Neuronal stem cell (in vitro differentiated cells): ENCODE data around the gene ODAD4.

Source experiments
- DNase-seq: peaks from one replicate; pipeline ENCODE4 v3.0.0-alpha.2; 2013; ENCODE audit warnings: low spot score
- H2AFZ ChIP-seq: one replicate; pipeline ENCODE4 v1.6.1; 2013; ENCODE audit warnings: mild to moderate bottlenecking, low read length, inconsistent platforms
- H2AK5ac ChIP-seq: 2 replicates; pipeline ENCODE4 v1.6.1; 2013; ENCODE audit warnings: low read depth, mild to moderate bottlenecking, inconsistent platforms, low read length, moderate library complexity, mixed read lengths
- H2BK120ac ChIP-seq: 2 replicates; pipeline ENCODE4 v1.6.1; 2013; ENCODE audit warnings: low read depth, mild to moderate bottlenecking, inconsistent platforms, low read length, moderate library complexity, mixed read lengths
- H2BK12ac ChIP-seq: one replicate; pipeline ENCODE4 v1.6.1; 2013; ENCODE audit warnings: low read length, inconsistent platforms
- H2BK15ac ChIP-seq: 2 replicates; pipeline ENCODE4 v1.6.1; 2013; ENCODE audit warnings: mild to moderate bottlenecking, low read length, inconsistent platforms, mixed read lengths
- H2BK5ac ChIP-seq: one replicate; pipeline ENCODE4 v1.6.1; 2013; ENCODE audit warnings: inconsistent platforms, mild to moderate bottlenecking, low read length, moderate library complexity
- H3K14ac ChIP-seq: one replicate; pipeline ENCODE4 v1.6.1; 2013; ENCODE audit warnings: low read length, inconsistent platforms
- H3K18ac ChIP-seq: 2 replicates; pipeline ENCODE4 v1.6.1; 2013; ENCODE audit warnings: low read length, inconsistent platforms
- H3K23ac ChIP-seq: 2 replicates; pipeline ENCODE4 v1.6.1; 2013; ENCODE audit warnings: low read depth, mild to moderate bottlenecking, mixed read lengths, low read length, inconsistent platforms; ENCODE audit not compliant: poor library complexity
- H3K27ac ChIP-seq: replicated peaks from 3 replicates; pipeline ENCODE4 v1.5.1; 2013; ENCODE audit warnings: low read length, inconsistent platforms
- H3K27me3 ChIP-seq, 3 experiments: 2 replicates each; pipeline ENCODE4 v1.6.1; 2013; ENCODE audit warnings: low read length in 3 of 3, mild to moderate bottlenecking in 2 of 3, inconsistent platforms in 1 of 3, low read depth in 1 of 3, mixed read lengths in 1 of 3, moderate library complexity in 1 of 3; ENCODE audit not compliant: control insufficient read depth in 3 of 3, insufficient read depth in 3 of 3
- H3K36me3 ChIP-seq, 2 donors: replicated peaks in 1 of 2; 2 replicates each; pipeline ENCODE4 v1.6.1; 2013; ENCODE audit warnings: low read length in 2 of 2; ENCODE audit not compliant: control insufficient read depth in 2 of 2, insufficient read depth in 2 of 2
- H3K4ac ChIP-seq: 2 replicates; pipeline ENCODE4 v1.6.1; 2013; ENCODE audit warnings: inconsistent platforms, mild to moderate bottlenecking, low read length, moderate library complexity
- H3K4me1 ChIP-seq, 2 donors: 1 replicate in 1 of 2; 2 replicates in 1 of 2; pipeline ENCODE4 v1.6.1; 2013; ENCODE audit warnings: low read length in 2 of 2, low read depth in 1 of 2; ENCODE audit not compliant: control insufficient read depth in 2 of 2, insufficient read depth in 1 of 2
- H3K4me2 ChIP-seq: one replicate; pipeline ENCODE4 v1.6.1; 2013; ENCODE audit warnings: mild to moderate bottlenecking, low read length, inconsistent platforms; ENCODE audit not compliant: insufficient read depth, poor library complexity, severe bottlenecking
- H3K4me3 ChIP-seq, 2 donors: 2 replicates each; pipeline ENCODE4 v1.5.1; 2013; ENCODE audit warnings: low read length in 2 of 2, mild to moderate bottlenecking in 2 of 2, inconsistent platforms in 1 of 2, moderate library complexity in 1 of 2
- H3K79me1 ChIP-seq: one replicate; pipeline ENCODE4 v1.6.1; 2013; ENCODE audit warnings: low read depth, mild to moderate bottlenecking, inconsistent platforms, low read length, moderate library complexity
- H3K9ac ChIP-seq: one replicate; pipeline ENCODE4 v1.6.1; 2013; ENCODE audit warnings: mild to moderate bottlenecking, low read depth, low read length, inconsistent platforms; ENCODE audit not compliant: poor library complexity
- H3K9me3 ChIP-seq, 2 donors: replicated peaks in 1 of 2; 2 replicates each; pipeline versions ENCODE3 to v1.6.1; 2013; ENCODE audit warnings: low read length in 2 of 2, mild to moderate bottlenecking in 2 of 2, inconsistent platforms in 1 of 2, low read depth in 1 of 2, mixed read lengths in 1 of 2, moderate library complexity in 1 of 2; ENCODE audit not compliant: control insufficient read depth in 2 of 2, insufficient read depth in 1 of 2
- H4K8ac ChIP-seq: one replicate; pipeline ENCODE4 v1.6.1; 2013; ENCODE audit warnings: low read depth, mild to moderate bottlenecking, inconsistent platforms, low read length, moderate library complexity
- H4K91ac ChIP-seq: one replicate; pipeline ENCODE4 v1.6.1; 2013; ENCODE audit warnings: low read length, low read depth, mild to moderate bottlenecking, inconsistent platforms; ENCODE audit not compliant: poor library complexity
- WGBS, 2 donors: extraction: QIAGEN DNeasy Blood & Tissue Kit; methylation state at CpG; one replicate each; pipeline ENCODE4 v1.1.7; 2013; ENCODE audit warnings: missing lambda C conversion rate in 2 of 2, mixed read lengths in 1 of 2; ENCODE audit not compliant: insufficient read length in 2 of 2, insufficient replicate concordance in 1 of 2; ENCODE audit errors: extremely low coverage in 2 of 2; 5-methylcytosine and 5-hydroxymethylcytosine counted together

The ODAD4 gene

DNA sequence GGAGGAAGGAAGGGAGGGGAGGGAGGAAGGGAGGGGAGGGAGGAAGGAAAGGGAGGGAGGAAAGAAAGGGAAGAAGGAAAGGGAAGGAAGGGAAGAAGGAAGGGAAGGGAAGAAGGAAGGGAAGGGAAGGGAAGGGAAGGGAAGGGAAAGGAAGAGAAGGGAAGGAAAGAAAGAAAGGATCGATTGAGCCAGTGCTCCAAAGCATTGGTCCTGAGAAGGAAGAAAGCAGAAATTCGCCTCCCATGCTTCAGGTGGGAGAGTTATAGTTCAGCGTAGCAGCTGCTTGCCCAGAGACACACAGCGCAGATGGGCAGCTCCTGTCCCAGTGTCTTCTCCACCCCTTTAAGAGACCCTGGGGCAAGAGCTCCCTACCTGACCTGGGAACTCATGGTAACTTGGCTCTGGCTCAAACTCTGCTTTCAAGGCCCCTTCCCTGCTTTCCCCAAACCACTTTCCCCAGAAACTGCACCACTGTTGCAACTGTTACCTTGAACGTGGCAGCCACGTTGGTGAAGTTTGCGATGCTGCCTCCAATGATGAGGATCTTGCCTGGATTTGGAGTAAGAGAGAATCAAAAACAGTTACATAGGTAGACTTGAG lies 26.1 kb upstream of the ODAD4 start:
- Histone ChIP-seq H3K18ac (no peak overlapping the region), H3K4ac (no peak overlapping the region), H3K23ac (no peak overlapping the region), H3K4me2 (no peak overlapping the region), H2AFZ (no peak overlapping the region), H3K14ac (no peak overlapping the region), H2BK15ac (no peak overlapping the region), H3K36me3 (peaks cover 75 to 98% of the 10 kb centered on the region in 2 donors), H3K79me1 (peaks cover 6% of the 10 kb centered on the region), H3K9ac (no peak overlapping the region), H2BK12ac (no peak overlapping the region), H3K4me1 (peaks cover 0 to 6% of the 10 kb centered on the region in 2 donors), H3K27ac (no peak overlapping the region), H4K8ac (no peak overlapping the region), H3K9me3 (no peaks in the 10 kb centered on the region), H2BK120ac (no peak overlapping the region), H2BK5ac (no peak overlapping the region), H2AK5ac (no peak overlapping the region), H4K91ac (no peak overlapping the region), H3K27me3 (no peaks in the 10 kb centered on the region), H3K4me3 (no peak overlapping the region)
- DNase-seq = no peak
- no CpG with 5 or more reads among the region's 7 CpGs for WGBS, 2 donors

DNA sequence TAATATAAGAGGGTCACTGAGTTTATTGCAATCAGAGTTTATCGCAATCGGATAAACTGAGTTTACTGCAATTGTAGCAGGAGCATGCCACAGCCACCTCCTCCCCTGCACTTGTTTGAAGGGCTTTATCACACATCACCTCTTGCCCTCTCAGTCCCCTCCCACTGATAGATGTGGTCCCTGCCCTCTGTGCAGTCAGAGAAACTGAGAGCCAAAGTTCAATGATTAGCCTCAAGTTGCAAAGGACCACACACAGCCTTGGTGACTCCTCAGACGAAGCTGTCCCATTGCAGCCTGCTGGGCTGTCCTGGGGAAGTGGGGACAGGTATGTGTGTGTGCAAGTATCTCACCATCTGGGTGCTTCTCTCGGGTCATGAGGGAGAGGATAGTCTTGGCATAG lies 25.2 kb upstream of the ODAD4 start:
- H3K79me1 ChIP-seq = peaks cover 9% of the 10 kb centered on the region
- H3K4me1 ChIP-seq = peaks cover 0 to 6% of the 10 kb centered on the region in 2 donors
- no CpG with 5 or more reads among the region's 4 CpGs for WGBS, 2 donors
- H2BK120ac ChIP-seq = no peak overlapping the region
- no peak overlapping the region for H2BK5ac ChIP-seq
- H4K91ac ChIP-seq = no peak overlapping the region
- no peak overlapping the region for H3K27ac ChIP-seq
- no peak overlapping the region for H4K8ac ChIP-seq
- H3K4me2 ChIP-seq = no peak overlapping the region
- no peak overlapping the region for H2BK12ac ChIP-seq
- peaks cover 79 to 99% of the 10 kb centered on the region in 2 donors for H3K36me3 ChIP-seq
- H3K27me3 ChIP-seq = no peaks in the 10 kb centered on the region
- DNase-seq = no peak
- no peaks in the 10 kb centered on the region for H3K9me3 ChIP-seq
- no peak overlapping the region for H3K9ac ChIP-seq
- H3K4me3 ChIP-seq = no peak overlapping the region
- H2AK5ac ChIP-seq = no peak overlapping the region
- no peak overlapping the region for H2AFZ ChIP-seq
- H3K4ac ChIP-seq = no peak overlapping the region
- H3K18ac ChIP-seq = no peak overlapping the region
- no peak overlapping the region for H2BK15ac ChIP-seq
- no peak overlapping the region for H3K23ac ChIP-seq
- no peak overlapping the region for H3K14ac ChIP-seq

DNA sequence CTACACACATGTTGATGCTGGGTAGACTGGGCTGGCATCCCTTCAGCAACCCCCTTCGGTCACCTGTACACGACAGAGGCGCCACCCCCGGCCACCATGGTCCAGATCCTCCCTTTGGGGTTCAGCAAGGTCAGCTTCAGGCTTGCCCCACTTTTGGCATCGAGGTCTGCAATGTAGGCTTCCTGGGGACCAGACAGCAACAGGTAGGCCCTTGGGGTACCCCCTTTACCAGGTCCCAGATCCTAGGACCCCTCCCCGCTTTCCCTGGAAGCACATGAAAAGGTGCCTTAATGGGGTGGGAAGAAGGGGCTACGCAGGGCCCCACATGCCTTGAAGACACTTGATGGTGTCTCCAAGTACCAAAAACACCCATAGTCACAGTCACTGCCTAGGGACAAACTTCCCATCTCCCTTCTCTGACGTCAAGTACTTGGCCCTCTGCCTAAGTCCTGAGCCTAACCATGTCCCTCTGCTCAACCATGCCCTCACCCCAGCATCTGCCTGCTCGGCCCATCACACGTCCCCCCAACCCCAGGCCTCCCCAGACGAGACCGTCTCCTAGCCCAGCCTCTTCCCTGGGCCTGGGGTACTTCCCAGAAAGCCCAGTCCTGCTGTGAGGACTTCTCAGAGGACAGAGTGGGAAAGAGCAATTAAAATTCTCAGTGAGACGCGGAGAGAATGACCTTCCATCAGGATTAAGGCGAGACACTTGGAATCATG lies 23.8 kb upstream of the ODAD4 start:
- H2BK15ac ChIP-seq = no peak overlapping the region
- no peak overlapping the region for H3K4me2 ChIP-seq
- H3K27ac ChIP-seq = no peak overlapping the region
- no peak overlapping the region for H3K23ac ChIP-seq
- no peak overlapping the region for H3K14ac ChIP-seq
- no peak for DNase-seq
- peaks cover 0 to 6% of the 10 kb centered on the region in 2 donors for H3K4me1 ChIP-seq
- peaks cover 81 to 99% of the 10 kb centered on the region in 2 donors for H3K36me3 ChIP-seq
- no peaks in the 10 kb centered on the region for H3K9me3 ChIP-seq
- WGBS, 2 donors = no CpG with 5 or more reads among the region's 15 CpGs
- H2BK5ac ChIP-seq = peak overlapping the region; percentile 43
- no peak overlapping the region for H2AFZ ChIP-seq
- no peaks in the 10 kb centered on the region for H3K27me3 ChIP-seq
- no peak overlapping the region for H2BK12ac ChIP-seq
- no peak overlapping the region for H4K8ac ChIP-seq
- H3K4ac ChIP-seq = no peak overlapping the region
- no peak overlapping the region for H2BK120ac ChIP-seq
- peaks cover 15% of the 10 kb centered on the region for H3K79me1 ChIP-seq
- H3K18ac ChIP-seq = no peak overlapping the region
- no peak overlapping the region for H3K9ac ChIP-seq
- H3K4me3 ChIP-seq = no peak overlapping the region
- H2AK5ac ChIP-seq = no peak overlapping the region
- H4K91ac ChIP-seq = no peak overlapping the region

DNA sequence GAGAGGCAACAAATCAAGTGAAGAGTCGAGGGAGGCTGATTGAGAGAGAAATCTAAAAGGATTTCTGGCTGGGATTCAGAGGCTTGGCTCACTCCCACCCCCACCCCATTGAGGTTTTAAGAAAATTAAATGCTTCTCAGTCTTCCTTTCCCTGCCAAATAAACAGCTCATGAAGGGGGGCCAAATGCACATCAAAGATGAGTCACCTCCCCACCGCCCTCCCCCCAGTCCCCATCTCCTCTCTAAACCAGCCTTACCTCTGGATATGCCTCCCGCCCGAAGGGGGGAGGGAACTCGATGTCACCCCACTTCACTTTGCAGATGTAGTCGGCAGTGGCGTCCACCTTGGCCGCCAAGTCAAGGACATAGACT lies 23.2 kb upstream of the ODAD4 start:
- H3K27ac ChIP-seq = no peak overlapping the region

More for the DNA sequence above, 23.2 kb upstream of the ODAD4 start:
- Histone ChIP-seq H3K4me3 (no peak overlapping the region), H3K18ac (no peak overlapping the region), H2BK15ac (no peak overlapping the region), H3K4me2 (no peak overlapping the region), H2BK120ac (no peak overlapping the region), H3K79me1 (peaks cover 15% of the 10 kb centered on the region), H3K23ac (no peak overlapping the region), H2BK5ac (peak overlapping the region; percentile 43), H3K27me3 (no peaks in the 10 kb centered on the region), H3K14ac (no peak overlapping the region), H2AFZ (no peak overlapping the region), H3K9ac (no peak overlapping the region), H3K36me3 (peaks cover 80 to 99% of the 10 kb centered on the region in 2 donors), H3K9me3 (no peaks in the 10 kb centered on the region), H3K4me1 (peaks cover 0 to 6% of the 10 kb centered on the region in 2 donors), H2AK5ac (no peak overlapping the region), H4K8ac (no peak overlapping the region), H3K4ac (no peak overlapping the region), H2BK12ac (no peak overlapping the region), H4K91ac (no peak overlapping the region)
- DNase-seq = no peak
- WGBS, 2 donors = no CpG with 5 or more reads among the region's 8 CpGs
